HG03097 (cell line): Measurements from ENCODE around the gene SCNN1A.

Experiments
- ATAC-seq: cut with Tn5 transposase; IDR thresholded peaks from one replicate; pipeline ENCODE4 v1.9.1; 2021; ENCODE audit not compliant: unreplicated experiment, low FRiP score

SCNN1A gene

DNA sequence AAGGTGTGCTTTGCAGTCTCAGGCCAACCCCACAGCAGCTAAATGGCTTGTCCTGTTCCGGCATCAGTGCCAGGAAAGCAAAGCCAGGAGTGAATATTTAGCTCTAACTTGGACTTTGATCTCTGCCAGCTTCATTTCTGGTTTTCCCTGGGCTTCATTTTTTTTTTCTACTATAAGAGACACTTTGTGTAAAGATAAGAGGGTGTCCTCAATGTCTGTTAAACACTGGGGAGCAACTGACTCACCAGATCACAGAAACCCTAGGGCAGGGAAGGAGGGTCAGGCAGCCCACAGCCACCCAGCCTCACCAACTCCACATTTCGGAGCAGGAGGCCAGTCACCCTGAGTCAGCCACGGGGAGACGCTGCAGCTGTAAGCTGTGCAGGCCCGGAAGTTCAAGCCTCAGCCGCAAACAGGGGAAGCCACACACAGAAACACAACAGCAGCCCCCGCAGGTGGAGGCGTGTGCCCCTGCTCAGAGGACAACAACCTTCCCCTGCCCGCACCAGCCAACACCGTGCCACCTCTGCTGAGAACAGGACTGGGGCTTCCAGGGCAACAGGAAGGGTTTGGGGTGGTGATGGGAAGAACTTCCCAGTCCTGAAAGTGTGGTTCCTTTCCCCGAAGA is 39.8 kb downstream of the SCNN1A start:
- ATAC-seq = no peak

DNA sequence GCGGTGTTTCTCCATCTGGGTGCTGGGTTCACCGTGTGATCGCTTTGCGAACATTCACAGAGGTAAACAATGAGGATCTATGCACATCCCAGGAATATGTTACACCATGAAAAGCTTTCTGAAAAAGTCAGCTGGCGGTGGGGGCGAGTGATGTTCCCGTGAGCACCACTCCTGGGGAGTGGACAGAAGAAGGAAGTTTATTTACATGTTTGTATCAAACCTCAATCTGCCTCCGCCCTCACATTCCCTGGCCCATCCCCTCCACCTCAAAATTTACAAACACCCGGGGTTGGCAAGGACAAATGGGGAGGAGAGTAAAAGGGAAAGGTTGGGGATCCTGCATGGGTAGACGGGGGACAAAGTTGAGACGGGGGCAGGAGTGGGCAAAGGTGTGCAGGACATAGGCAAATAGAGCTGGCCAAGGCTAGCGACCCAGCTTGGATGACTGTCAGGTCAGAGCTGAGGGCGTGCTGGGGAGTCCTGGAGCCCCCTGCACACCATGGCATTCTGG is 40.4 kb downstream of the SCNN1A start:
- ATAC-seq = no peak

DNA sequence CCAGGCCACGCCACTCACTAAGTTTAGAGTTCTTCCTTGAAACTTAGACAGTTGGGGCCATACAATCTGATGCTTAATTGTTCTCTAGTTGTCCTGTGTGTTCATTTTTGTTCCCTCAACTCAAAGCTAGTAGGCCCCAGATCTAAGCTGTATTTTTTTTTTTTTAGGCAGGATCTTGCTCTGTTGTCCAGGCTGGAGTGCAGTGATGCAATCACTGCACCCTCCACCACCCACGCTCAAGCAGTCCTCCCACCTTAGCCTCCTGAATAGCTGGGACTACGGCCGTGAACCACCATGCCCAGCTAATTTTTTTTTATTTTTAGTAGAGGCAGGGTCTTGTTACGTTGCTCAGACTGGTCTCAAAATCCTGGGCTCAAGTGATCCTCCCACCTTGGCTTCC is 41.0 kb downstream of the SCNN1A start:
- ATAC-seq = no peak

DNA sequence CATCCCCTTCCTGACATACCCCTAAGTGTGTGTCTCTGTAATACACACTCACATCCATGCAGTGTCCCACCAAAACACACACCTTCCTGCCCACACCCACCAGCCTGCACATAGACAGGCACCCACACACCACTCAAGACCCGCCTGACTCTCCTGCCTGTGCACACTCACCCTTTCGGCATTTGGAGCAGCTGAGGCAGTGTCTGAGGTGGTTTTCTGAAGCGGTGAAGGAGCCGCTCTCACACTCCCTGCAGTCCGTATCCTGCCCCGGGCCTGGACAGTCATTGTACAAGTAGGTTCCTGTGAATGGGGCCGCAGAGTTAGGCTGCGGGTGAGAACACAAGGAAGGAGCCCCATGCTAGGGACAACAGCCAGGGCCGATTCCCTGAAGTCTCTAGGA is 41.8 kb downstream of the SCNN1A start:
- ATAC-seq = no peak

DNA sequence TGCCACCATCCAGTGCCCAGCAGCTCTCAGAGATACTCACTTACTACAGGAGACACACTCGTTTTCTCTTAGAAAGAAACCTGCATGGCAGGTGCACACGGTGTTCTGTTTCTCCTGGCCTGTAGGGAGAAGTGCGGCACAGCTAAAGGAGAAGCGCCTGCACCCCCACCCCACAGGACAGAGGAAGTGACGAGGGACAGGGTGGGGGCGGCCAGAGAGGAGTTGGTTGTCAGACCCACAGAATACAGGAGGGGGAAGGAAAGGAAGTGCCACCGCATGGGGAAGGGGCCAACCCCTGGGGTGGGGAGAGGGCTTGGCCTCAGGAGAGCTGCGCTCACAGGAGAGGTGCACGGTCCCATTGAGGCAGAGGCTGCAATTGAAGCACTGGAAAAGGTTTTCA is 42.3 kb downstream of the SCNN1A start:
- ATAC-seq = no peak

DNA sequence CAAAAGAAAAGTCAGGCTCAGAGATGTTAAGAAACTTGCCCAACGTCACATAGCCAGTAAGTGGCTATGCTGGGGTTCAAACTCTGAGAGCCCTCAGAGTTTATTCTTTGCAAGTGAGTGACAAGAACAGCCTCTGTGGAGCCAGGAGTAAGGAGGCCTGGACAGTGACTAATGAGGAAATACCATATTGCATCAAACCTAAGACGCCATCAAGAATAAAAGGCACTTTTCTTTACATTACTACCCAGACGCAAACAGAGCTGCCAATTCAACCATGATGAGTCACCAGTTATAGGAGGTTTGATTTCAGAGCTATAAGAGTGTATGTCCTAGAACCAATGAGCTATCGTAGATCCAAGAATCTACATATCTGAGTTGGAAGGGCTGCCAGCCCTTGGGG is 42.9 kb downstream of the SCNN1A start:
- ATAC-seq = no peak

- ATAC-seq = no peak
Observed at GRCh38 chr12:6330999-6331714, 44.2 kb downstream of the SCNN1A start.

GRCh38 chr12:6330192-6330591 is 45.2 kb downstream of the SCNN1A start:
- ATAC-seq = no peak

GRCh38 chr12:6329703-6330064 is 45.7 kb downstream of the SCNN1A start:
- ATAC-seq = no peak

DNA sequence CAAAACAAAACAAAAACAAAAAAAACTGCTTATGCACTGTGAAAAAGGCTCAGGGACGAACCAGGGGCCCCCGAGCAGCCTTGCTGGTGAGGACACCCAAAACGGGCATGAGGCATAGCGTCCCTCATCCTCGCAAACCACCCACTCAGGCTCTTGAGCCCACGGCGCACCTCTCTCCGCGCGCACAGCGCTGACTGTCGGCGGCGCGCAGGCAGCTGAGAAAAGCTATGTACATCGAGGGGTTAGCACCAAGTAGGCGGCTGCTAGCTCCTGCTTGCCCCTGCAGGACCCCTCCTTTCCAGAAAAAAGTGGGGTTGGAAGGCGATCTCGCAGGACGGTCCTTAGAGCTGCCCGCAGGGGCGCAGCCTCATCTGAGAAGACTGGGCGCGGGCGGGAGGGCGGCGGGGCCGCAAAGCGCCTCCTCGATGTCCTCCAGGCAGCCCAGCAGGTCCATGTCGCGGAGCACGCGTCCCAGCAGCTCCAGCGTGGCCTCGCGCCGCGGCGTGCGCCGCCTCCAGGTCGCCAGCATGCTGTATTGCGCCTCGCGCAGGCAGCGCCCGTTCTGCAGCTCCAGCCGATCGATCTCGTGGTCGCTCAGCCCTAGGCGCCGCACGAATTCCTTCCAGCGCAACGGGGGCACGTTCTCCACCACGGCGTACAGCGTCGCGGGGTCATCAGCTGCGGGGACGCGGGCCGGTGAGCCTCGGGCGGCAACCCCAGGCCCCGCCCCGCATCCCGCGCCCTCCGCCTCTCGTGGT is 46.2 kb downstream of the SCNN1A start:
- no peak for ATAC-seq

GRCh38 chr12:6328045-6328779 is 47.2 kb downstream of the SCNN1A start:
- no peak for ATAC-seq

GRCh38 chr12:6327229-6328041 is 47.9 kb downstream of the SCNN1A start:
- no peak for ATAC-seq

DNA sequence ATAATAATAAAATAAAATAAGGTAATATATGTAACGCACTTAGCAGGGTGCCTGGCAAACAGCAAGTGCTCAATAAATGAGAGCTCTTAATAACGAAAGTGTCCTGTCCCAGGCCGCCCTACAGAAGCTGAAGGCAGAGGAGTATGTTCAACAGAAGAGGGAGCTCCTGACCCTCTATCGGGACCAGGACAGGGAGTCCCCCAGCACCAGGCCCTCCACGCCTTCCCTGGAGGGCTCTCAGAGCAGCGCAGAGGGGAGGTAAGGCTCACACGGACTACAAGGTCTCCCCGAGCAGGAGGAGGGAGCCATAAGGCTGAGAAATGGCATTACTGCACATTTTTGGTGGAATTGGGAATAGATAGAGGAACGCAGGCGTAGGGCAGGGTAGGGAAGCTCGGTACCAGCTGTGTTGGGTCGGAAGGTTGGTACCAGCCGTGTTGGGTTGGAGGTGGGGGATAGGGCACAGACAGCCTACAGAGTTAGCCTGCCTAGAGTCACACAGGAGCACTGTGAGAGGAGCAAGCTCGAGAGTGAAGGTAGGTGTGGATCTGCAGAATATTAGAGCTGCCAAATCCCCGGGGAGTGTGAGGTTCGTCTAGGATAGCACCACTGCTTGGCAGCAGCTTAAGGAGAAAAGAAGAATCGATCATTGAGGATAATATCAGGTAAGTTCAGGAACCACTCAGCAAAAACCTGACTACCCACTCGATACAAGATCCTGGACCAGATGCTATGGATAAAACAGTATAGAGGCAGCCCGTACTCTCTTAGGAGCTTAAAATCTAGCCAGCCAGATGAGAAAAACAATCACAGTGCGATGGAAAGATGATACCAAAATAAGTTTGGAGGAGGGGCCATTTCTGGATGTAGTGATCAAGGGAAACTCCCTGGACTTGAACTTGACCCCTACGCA is 48.8 kb downstream of the SCNN1A start:
- ATAC-seq = no peak

GRCh38 chr12:6324936-6325750 is 50.2 kb downstream of the SCNN1A start:
- no peak for ATAC-seq

- no peak for ATAC-seq
Observed at GRCh38 chr12:6323995-6324711, 51.2 kb downstream of the SCNN1A start.

- ATAC-seq = no peak
Observed at GRCh38 chr12:6323340-6323994, 51.9 kb downstream of the SCNN1A start.

- ATAC-seq = no peak
Observed at GRCh38 chr12:6322969-6323339, 52.4 kb downstream of the SCNN1A start.
